Choroid plexus epithelial cell (primary cell): Measurements from ENCODE around the gene RAP1A.

Experiments used
- DNase-seq: peaks from one replicate; pipeline ENCODE4 v3.0.0-alpha.2; 2010; ENCODE audit warnings: low read depth
- H3K4me3 ChIP-seq: 2 replicates; pipeline ENCODE4 v1.5.1; 2011; ENCODE audit warnings: low read depth, mild to moderate bottlenecking, control low read depth, low read length, moderate library complexity
- TF ChIP-seq, protein P1 (sequence below): conservative IDR thresholded peaks from 2 replicates; pipeline ENCODE4 v1.5.1; 2011; ENCODE audit warnings: low read depth, mild to moderate bottlenecking, control low read depth, inconsistent platforms, low read length, moderate library complexity

The RAP1A gene

DNA sequence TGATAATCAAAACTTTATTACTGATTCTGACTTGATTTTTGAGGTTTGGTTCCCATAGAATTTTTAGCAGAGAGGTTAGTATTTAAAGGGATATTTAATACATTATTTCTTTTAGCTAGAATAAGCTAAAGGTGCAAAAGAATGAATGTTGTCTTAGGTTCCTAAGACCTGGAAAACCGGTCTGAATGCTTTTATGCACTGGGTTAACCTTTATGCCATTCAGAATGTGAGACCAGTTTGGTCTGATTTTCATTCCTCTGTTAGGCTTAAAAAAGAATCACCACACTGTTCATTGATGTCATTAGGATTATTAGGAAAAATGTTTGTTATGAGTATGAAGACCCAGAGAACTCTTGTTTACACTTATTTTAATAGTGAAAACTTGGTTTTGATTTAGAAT is 30.1 kb downstream of the RAP1A start:
- H3K4me3 ChIP-seq = no peak overlapping the region
- no peak for DNase-seq
- TF ChIP-seq, protein P1, sequence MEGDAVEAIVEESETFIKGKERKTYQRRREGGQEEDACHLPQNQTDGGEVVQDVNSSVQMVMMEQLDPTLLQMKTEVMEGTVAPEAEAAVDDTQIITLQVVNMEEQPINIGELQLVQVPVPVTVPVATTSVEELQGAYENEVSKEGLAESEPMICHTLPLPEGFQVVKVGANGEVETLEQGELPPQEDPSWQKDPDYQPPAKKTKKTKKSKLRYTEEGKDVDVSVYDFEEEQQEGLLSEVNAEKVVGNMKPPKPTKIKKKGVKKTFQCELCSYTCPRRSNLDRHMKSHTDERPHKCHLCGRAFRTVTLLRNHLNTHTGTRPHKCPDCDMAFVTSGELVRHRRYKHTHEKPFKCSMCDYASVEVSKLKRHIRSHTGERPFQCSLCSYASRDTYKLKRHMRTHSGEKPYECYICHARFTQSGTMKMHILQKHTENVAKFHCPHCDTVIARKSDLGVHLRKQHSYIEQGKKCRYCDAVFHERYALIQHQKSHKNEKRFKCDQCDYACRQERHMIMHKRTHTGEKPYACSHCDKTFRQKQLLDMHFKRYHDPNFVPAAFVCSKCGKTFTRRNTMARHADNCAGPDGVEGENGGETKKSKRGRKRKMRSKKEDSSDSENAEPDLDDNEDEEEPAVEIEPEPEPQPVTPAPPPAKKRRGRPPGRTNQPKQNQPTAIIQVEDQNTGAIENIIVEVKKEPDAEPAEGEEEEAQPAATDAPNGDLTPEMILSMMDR = no peak

DNA sequence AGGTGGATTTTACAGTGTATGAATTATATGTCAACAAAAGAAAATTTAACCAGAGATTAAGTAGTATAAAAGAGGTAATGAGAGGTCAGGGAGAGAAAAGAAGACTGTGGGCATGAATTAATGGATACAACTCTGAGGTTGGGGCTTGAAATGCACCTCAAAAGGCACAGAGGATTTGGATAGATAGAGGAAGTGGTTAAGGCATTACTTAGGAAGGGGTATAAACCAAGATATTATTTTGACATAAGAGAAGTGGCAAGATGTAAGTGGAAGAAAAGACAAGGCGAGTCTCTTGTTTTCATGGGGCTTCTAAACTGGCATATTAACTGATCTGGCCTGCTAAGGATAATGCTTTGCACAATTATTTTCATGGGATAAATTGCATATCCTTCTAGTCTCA is 34.1 kb downstream of the RAP1A start:
- TF ChIP-seq, protein P1 = no peak
- DNase-seq = no peak
- H3K4me3 ChIP-seq = no peak overlapping the region

- DNase-seq = no peak
- TF ChIP-seq, protein P1 = no peak
- H3K4me3 ChIP-seq = no peak overlapping the region
Observed at GRCh38 chr1:111654839-111655238, 35.2 kb downstream of the RAP1A start.

- DNase-seq = peak; percentile 81
- H3K4me3 ChIP-seq = no peak overlapping the region
- TF ChIP-seq, protein P1 = peak; percentile 61
Observed at GRCh38 chr1:111656086-111657017, 36.8 kb downstream of the RAP1A start.

DNA sequence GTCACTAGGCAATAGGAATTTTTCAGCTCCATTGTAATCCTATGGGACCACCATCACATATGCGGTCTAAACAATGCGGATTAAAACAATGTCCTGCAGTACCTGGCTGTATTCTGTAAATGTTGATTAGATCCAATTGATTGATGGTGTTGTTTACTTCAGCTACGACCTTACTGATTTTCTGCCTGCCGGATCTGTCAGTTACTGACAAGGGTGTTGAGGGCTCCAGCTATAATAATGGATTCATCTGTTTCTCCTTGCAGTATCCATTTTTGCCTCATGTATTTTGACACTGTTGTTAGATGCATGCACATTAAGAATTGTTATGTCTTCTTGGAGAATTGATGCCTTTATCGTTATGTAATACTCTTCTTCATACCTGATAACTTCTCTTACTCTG is 39.0 kb downstream of the RAP1A start:
- TF ChIP-seq, protein P1 = no peak
- no peak overlapping the region for H3K4me3 ChIP-seq
- no peak for DNase-seq

GRCh38 chr1:111660204-111661150 is 40.9 kb downstream of the RAP1A start:
- DNase-seq = peak; percentile 21
- TF ChIP-seq, protein P1 = no peak
- H3K4me3 ChIP-seq = no peak overlapping the region
